GM19452 (cell line): ENCODE measurements around the gene TULP1.
"Not testable (repeated sequence)": the region's sequence is repeated elsewhere in the genome, so short reads cannot be mapped to it uniquely, and the experiment has no call there.

Experiments
- ATAC-seq: cut with Tn5 transposase; IDR thresholded peaks from one replicate; pipeline ENCODE4 v1.9.1; 2021; ENCODE audit not compliant: unreplicated experiment

The TULP1 gene

GRCh38 chr6:35512740-35513139 is at the start of gene TULP1:
TSS of gene TULP1 (minus strand) at chr6:35512896. CDS start at chr6:35512858, 38 bp downstream.
- no peak for ATAC-seq

DNA sequence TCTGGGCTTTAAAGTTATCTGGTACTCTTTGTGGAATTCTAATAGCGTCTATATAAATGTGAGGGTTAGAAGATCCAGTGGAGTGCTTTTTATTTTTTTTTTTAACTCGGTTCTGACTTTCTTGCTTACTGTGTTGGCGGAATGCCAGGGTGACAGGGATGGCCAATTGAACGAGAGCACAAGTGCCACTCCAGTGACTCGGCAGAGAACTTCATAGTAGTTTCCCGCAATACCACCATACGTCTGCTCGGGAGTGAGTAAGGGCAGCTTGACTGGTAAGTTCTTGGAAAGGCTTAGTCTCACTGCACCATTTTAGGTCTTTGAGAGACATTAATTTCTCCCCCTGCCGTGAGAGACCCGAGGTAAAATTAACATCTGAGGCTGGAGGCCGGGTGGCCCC is 49.4 kb upstream of the TULP1 start:
- no peak for ATAC-seq

DNA sequence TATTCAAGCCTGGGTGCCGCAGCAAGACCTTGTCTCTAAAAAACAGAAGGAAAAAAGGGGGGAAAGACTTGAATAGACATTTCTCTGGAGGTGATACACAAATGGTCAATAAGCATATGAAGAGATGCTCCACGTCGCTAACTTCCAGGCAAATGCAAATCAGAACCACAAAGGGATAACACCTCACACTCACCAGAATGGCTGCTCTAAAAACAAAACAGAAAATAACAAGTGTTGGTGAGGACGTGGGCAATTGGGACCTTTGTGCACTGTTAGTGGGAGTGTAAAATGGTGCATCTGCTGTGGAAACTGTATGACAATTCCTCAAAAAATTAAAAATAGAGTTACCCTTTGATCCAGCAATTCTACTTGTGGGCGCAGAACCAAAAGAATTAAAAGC is 48.4 kb upstream of the TULP1 start:
- ATAC-seq = no peak

DNA sequence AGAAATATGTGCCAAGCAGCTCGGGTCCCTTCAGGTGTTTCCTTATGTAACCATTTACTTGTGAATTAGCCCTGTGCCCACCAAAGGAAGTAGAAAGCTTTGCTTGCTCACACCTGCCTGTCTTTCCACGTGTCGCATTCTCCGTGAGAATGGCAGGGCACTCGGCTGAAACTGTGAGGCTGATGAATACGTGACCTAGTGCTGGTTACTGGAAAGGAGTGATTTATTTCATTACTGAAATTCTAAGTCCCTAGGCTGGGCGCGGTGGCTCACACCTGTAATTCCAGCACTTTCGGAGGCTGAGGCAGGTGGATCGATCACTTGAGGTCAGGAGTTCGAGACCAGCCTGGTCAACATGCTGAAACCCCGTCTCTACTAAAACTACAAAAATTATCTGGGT is 45.9 kb upstream of the TULP1 start:
- no peak for ATAC-seq

DNA sequence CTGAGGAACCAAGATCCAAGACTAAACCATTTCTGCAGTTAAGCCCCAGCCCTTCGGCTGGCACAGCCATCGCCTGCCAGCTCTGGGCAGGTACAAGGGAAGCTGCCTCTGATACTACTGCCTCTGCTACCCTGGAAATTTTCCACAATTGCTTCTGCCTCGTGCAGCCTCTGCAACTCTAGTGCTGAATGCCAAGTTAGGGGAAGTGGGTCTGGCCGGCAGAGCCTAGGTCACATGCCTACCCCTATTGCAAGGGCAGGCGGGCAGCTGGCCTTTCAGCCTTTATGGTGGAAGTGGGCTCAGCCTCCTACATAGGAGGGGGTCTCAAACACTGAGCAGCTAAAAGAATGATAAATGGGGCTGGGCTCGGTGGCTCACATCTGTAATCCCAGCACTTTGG is 44.5 kb upstream of the TULP1 start:
- ATAC-seq = no peak

DNA sequence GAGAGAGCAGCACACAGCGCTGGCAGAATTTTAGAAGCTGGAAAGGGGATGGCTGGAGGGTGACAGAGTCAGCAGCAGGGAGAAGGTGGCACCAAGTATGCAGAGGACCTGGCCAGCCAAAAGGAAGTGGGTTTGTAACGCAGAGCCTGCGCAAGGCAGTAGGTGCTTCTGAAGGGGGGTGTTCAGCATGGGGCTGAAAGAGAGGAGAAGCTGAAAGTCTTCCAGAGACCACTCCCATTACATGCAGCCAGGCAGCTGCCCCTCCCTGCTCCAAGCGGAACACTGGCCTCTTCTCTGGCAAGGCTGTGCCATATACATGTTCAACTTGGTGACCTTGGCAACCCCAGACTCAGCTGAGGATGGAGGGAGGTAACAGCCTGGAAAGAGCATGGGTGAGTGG is 42.1 kb upstream of the TULP1 start:
- no peak for ATAC-seq

GRCh38 chr6:35553315-35553714 is 40.6 kb upstream of the TULP1 start:
- no peak for ATAC-seq

DNA sequence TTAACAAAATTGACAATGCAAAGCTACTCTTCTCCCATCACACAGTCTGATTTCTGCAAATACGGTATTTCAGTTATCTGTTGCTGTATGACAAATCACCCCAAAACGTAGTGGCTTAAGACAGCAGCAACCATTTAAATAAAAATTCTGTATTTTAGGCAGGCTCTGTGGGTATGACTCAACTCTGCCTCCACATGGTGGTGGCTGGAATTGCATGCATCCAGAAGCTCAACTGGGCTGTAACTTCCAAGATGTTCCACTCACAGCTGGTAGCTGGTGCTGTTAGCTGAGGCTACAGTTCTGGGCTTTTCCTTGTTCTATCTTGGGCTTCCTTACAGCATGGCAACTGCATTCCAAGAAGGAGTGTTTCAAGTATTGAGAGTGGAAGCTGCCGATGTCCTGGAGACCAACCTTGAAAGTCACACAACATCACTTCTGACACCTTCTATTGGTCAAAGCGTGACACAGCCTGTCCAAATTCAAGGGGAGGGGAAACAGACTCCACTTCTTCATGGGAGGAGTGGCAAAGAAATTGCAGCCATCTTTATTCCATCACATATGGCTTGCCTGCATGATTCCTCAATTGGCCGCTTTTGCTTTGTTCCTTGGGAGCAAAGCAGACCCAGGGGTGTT is 39.7 kb upstream of the TULP1 start:
- no peak for ATAC-seq

DNA sequence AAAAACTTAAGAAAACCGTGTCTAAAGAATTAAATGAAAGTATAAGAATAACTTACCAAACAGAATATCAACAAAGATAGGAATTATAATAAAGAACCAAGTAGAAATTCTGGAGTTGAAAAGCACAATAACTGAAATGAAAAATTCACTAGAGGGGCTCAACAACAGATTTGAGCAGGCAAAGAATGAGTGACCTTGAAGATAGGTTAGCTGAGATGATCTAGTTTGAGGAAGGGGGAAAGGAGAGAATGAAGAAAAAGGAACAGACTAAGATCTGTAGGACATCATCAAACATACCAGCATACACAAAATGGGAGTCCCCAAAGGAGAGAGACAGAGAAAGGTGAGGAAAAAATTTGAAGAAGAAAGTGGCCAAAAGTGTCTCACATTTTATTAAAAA is 37.7 kb upstream of the TULP1 start:
- no peak for ATAC-seq

GRCh38 chr6:35547676-35548075 is 35.0 kb upstream of the TULP1 start:
- ATAC-seq = no peak

DNA sequence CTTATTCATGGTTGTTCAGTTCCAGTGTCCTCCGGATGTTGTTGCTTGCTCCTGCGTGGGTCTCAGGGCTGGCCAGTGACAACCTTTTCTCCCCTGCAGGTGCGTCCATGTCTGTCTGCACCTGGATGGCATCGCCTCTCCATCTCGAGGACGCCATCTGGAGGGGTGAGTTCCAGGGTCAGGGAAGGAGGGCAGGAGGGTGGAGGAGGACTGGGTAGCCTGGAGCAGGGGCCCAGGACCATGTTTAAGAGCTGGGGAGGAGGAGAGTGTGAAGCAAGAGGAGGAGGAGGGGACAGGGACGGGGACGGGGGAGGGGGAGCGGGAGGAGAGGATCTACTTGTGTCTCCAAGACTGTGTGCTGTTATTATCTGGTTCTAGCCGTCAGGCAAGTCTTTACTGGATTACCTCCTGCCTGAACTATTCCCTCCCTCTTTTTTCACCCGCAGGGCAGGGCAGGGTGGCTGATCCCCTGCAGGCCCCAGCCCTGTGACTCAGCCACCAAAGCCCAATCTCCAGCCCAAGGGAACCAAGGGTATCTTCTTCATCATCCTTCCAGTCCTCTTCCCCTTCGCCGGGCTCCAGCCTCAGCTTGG is 32.2 kb upstream of the TULP1 start:
- ATAC-seq = no peak

DNA sequence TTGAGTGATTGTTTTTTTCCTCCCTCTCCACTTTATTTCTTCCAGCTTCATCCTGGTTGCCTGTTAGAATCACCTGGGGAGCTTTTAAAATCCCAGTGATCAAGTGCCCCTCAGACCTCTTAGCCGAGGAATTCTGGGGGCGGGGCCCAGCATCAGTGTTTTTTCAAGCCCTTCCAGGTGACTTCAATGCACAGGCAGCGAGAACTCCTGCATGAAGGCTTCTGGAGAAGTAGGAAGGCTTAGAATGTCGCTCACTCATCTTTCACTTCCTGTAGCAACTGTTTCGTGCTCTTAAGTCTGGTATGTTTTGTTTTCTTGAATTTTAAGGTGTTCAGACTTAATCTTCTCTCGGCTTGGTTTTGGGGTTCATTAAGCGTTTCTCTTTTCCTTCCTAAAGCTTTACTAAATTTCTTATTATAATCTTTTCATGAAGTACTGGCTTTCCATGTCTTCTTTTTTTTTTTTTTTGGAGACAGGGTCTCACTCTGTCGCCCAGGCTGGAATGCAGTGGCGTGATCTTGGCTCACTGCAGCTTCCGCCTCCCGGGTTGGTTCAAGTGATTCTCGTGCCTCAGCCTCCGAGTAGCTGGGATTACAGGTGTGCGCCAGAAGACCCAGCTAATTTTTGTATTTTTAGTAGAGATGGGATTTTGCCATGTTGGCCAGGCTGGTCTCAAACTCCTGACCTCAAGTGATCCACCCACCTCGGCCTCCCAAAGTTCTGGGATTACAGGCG is 30.9 kb upstream of the TULP1 start:
- no peak for ATAC-seq

DNA sequence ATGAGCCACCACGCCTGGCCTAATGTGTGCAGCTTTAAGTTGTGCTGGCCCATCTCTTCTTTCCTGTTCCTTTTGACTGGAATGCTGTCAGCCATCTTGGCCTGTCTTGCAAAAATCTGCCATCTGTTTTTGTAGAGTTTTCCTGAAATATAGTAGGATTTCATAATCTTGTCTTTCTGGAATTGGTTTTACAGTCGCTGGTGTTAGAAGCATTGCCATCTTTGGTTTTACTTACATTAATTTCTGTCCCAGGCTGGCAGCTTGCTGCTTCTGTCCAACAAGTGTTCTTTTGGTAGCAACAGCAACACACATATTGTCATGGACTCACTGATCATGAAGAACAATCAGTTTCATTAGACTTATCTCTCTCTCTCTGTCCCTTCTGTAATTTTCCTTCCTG is 29.1 kb upstream of the TULP1 start:
- no peak for ATAC-seq

DNA sequence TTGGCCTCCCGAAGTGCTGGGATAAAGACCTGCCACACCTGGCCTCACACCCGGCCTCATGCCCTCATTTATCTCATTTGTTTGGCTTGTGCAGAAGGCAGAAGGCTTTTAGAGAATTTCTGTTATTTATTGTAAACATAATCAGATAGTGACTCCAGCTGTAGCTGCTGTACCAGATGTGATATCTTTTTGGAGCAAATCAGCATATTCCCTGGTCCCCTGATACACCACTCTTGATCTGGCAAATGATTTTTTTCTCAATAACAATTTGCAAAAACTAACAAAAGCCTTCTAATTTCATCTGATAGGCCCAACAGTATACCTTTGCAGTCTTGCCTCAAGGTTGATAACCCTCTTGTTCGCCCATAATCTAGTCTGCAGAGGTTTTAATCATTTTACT is 26.5 kb upstream of the TULP1 start:
- no peak for ATAC-seq

DNA sequence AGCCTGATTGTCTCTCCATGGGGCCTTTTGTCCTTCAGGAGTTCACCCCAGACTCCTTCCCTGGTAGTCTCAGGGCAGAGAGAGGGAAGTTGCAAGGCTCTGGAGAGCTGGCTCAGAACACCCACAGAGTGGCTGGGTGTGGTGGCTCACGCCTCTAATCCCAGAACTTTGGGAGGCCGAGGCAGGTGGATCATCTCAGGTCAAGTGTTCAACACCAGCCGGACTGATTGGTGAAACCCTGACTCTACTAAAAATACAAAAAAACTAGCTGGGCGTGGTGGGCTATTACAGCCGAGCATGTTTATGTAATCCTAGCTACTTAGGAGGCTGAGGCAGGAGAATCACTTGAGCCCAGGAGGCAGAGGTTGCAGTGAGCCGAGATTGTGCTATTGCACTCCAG is 23.2 kb upstream of the TULP1 start:
- not testable (repeated sequence) for ATAC-seq

DNA sequence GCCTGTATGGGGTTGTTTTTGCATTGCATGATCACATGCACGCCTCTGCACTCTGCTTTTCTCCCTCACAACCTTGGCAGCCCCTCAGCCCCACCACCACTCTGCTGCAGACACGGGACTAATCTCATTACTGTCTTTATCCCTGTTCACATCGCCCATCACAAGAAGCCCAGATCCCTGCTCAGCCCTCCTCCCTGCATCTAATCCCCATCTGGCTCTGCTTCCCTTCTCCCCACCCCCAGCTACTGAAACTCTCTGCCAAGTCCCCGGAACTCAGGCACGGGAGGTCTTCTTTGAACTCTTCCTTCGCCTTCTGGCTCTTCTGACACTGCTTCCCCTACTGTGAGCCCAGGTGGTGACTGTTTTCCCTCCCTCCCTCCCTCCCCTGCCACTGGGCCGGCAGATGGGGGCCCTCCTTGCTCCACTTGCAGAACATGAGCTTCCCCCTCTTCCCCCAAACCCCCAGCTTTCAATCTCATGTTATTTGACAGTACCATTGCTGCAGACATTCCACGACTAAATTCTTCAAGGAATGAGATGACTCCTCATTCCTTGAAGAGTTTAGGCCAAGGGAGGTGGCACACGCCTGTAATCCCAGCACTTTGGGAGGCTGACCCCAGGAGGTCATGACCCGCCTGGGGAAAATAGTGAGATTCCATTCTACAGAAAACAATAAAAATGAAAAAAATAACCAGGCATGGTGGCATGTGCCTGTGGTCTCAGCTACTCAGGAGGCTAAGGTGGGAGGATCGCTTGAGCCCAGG is 21.9 kb upstream of the TULP1 start:
- no peak for ATAC-seq

GRCh38 chr6:35533981-35534380 is 21.3 kb upstream of the TULP1 start:
- ATAC-seq = no peak

DNA sequence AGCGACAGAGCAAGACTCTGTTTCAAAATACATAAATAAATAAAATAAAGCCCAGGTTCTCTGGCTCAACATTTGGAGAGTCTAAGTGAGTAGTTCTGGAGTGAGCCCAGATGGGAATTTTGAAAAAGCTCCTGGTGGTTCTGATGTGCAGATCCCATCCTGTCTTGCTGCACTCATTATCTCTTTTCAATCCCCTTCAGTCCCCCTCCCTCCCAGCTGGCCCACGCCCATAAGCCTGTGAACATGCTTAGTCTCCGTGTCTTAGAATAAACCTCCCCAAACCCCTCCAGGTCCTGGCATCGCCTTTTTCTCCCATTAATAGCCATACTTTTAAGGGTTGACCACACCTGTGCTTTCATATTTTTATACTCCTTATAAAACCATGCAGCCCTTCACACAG is 19.4 kb upstream of the TULP1 start:
- ATAC-seq = no peak

DNA sequence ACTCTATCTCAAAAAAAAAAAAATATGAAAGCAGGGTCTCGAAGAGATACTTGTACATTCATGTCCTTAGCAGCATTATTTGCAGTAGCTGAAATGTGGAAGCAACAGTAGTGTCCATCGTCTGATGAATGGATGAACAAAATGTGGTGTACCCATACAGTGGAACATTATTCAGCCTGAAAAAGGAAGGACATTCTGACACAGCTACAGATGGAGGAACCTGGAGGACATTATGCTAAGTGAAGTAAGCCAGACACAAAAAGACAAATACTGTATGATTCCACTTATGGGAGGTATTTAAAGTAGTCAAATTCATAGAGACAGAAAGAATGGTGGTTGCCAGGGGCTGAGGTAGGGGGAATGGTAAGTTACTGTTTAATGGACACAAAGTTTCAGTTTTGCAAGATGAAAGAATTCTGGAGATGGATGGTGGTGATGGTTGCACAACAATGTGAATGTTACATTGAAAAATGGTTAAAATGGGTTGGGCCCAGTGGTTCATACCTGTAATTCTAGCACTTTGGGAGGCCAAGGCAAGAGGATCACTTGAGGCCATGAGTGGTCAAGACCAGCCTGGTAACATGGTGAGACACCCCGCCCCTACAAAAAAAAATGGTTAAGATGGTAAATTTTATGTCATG is 11.8 kb upstream of the TULP1 start:
- no peak for ATAC-seq

DNA sequence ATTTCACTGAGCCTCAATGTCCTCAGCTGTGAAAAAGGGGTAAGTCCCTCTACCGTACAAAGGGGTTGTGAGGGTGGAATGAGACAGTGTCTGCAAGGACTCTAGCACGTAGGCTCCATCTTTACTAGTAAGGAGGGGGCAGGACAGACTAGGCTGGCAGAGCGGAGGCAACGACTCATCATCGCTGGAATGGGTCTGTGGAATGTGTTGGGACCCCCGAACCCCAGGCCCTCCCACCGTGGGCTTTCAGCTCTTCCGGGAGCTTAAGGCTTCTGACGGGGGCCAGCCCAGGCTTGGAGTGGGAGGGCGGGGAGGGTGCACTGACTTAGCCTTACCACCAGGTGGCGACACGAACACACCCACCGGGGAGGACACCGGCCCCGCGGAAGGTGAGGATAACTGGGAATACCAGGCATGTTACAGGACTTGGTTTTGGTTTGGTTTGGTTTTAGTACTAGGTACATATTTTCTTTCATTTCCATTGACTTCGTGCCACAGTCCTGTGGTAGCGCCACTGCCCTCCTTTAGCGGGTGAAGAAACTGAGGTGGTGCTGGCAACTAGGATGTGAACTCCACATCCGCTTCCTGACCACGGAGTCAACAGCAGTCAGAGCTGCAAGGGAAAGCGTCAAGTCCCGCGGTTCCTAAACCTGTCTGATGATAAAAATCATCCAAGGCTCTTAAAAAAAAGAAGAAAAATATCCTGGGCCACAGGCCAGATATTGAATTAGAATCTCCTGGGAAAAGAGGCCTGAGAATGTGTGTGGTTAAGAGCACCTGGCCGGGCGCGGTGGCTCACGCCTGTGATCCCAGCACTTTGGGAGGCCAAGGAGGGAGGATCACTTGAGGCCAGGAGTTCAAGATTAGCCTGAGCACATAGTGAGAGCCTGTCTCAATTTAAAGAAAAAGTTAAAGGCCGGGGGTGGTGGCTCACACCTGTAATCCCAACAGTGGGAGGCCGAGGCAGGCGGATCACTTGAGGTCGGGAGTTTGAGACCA is 10.3 kb upstream of the TULP1 start:
- no peak for ATAC-seq
